Ishikawa (cell line): ENCODE measurements around the gene SLC29A1.

Experiments
- CEBPB ChIP-seq: IDR thresholded peaks from 2 replicates; pipeline ENCODE4 v1.6.1; 2012
- CREB1 ChIP-seq: IDR thresholded peaks from 2 replicates; pipeline ENCODE4 v1.6.1; 2012; ENCODE audit warnings: low read depth
- EGR1 ChIP-seq: IDR thresholded peaks from 2 replicates; pipeline ENCODE4 v1.6.1; 2012
- EP300 ChIP-seq: IDR thresholded peaks from 2 replicates; pipeline ENCODE4 v1.6.1; 2012; ENCODE audit warnings: borderline replicate concordance
- FOXM1 ChIP-seq: IDR thresholded peaks from 2 replicates; pipeline ENCODE4 v1.6.1; 2012; ENCODE audit warnings: low read depth, borderline replicate concordance
- MAX ChIP-seq: IDR thresholded peaks from 2 replicates; pipeline ENCODE4 v1.6.1; 2012
- NFIC ChIP-seq: IDR thresholded peaks from 2 replicates; pipeline ENCODE4 v1.6.1; 2012
- RAD21 ChIP-seq: IDR thresholded peaks from 2 replicates; pipeline ENCODE4 v1.6.1; 2012; ENCODE audit warnings: low read depth
- REST ChIP-seq: IDR thresholded peaks from 2 replicates; pipeline ENCODE4 v1.6.1; 2012; ENCODE audit warnings: low read depth, mild to moderate bottlenecking
- TAF1 ChIP-seq: IDR thresholded peaks from 2 replicates; pipeline ENCODE4 v1.6.1; 2012; ENCODE audit warnings: low read depth, mild to moderate bottlenecking
- TCF12 ChIP-seq: IDR thresholded peaks from 2 replicates; pipeline ENCODE4 v1.6.1; 2012; ENCODE audit warnings: low read depth
- TEAD4 ChIP-seq: IDR thresholded peaks from 2 replicates; pipeline ENCODE4 v1.6.1; 2012
- USF1 ChIP-seq: IDR thresholded peaks from 2 replicates; pipeline ENCODE4 v1.6.1; 2012
- YY1 ChIP-seq: IDR thresholded peaks from 2 replicates; pipeline ENCODE4 v1.6.1; 2012; ENCODE audit warnings: low read depth
- ZBTB7A ChIP-seq: IDR thresholded peaks from 2 replicates; pipeline ENCODE4 v1.6.1; 2012; ENCODE audit warnings: low read depth

The SLC29A1 gene

GRCh38 chr6:44253307-44254101 lies 30.1 kb downstream of the SLC29A1 start:
- TF ChIP-seq EGR1 (no peak), USF1 (no peak), TEAD4 (no peak), NFIC (no peak), EP300 (no peak), CREB1 (no peak), MAX (no peak), RAD21 (no peak)

- no peak for TF ChIP-seq CREB1
- TF ChIP-seq EGR1: no peak
- no peak for TF ChIP-seq TEAD4
- TF ChIP-seq TCF12: no peak
These were observed 31.1 kb downstream of the SLC29A1 start for GRCh38 chr6:44254191-44255104.

GRCh38 chr6:44255105-44255808 lies 31.9 kb downstream of the SLC29A1 start:
- TF ChIP-seq TEAD4 (0 out of 2 replicates have a peak, but pooled peaks have one; percentile 2), MAX (no peak)

GRCh38 chr6:44255871-44256774 lies 32.7 kb downstream of the SLC29A1 start:
- TF ChIP-seq ZBTB7A: no peak
- TF ChIP-seq EGR1: no peak
- no peak for TF ChIP-seq FOXM1
- no peak for TF ChIP-seq REST
- no peak for TF ChIP-seq RAD21
- TF ChIP-seq USF1: no peak
- TF ChIP-seq TAF1: no peak
- TF ChIP-seq MAX: no peak
- TF ChIP-seq CREB1: no peak
- TF ChIP-seq YY1: no peak
- no peak for TF ChIP-seq CEBPB
- no peak for TF ChIP-seq NFIC
- TF ChIP-seq TCF12: no peak
- no peak for TF ChIP-seq EP300
- TF ChIP-seq TEAD4: no peak

- no peak for TF ChIP-seq EP300
- TF ChIP-seq USF1: no peak
- no peak for TF ChIP-seq NFIC
- no peak for TF ChIP-seq RAD21
- no peak for TF ChIP-seq CREB1
- no peak for TF ChIP-seq REST
- TF ChIP-seq YY1: no peak
- TF ChIP-seq TCF12: no peak
- TF ChIP-seq CEBPB: no peak
These were observed 33.3 kb downstream of the SLC29A1 start for GRCh38 chr6:44256775-44257024.
